ENCODE results near the gene BCAS3.

DNA sequence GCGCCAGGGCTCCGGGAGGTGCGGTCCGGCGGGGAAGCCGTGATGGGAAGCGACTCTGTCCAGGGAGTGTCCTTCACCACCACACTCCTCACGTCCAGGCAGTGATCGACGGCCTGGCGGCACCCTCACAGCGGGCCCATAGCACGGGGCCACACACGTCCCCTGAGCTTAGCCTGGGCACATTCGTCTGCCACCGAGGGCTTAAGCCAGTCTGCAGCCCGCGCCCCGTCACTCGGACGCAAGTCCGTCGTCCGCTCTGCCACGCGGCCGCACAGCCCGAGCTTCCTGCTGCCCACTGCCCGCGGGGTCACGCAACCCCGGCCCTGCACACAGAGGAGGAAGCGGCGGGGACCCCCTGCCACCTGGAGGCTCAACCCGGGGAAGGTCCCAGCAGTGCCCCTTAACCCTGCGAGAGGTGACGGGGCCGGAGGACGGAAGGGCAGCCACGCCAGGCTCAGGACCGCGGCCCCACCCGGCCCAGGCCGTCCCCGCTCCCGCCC is 719.0 kb downstream of the BCAS3 start:
- TF ChIP-seq, protein P1, sequence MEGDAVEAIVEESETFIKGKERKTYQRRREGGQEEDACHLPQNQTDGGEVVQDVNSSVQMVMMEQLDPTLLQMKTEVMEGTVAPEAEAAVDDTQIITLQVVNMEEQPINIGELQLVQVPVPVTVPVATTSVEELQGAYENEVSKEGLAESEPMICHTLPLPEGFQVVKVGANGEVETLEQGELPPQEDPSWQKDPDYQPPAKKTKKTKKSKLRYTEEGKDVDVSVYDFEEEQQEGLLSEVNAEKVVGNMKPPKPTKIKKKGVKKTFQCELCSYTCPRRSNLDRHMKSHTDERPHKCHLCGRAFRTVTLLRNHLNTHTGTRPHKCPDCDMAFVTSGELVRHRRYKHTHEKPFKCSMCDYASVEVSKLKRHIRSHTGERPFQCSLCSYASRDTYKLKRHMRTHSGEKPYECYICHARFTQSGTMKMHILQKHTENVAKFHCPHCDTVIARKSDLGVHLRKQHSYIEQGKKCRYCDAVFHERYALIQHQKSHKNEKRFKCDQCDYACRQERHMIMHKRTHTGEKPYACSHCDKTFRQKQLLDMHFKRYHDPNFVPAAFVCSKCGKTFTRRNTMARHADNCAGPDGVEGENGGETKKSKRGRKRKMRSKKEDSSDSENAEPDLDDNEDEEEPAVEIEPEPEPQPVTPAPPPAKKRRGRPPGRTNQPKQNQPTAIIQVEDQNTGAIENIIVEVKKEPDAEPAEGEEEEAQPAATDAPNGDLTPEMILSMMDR (IDR thresholded peaks at IDR 0.05 in 2 of 3, conservative IDR thresholded peaks at IDR 0.05 in 1 of 3; ENCODE audit: borderline replicate concordance in 1 of 3, insufficient read depth in 1 of 3, low read depth in 2 of 3, low read length in 2 of 3), result no peak
- TF ChIP-seq CBX3 (IDR thresholded peaks at IDR 0.05; ENCODE audit: low read depth), result no peak

Measured in HCT116 (cell line).